Activated naive CD4-positive, alpha-beta T cell treated with anti-CD3 and anti-CD28 coated beads for 36 hours (primary cell): ENCODE measurements around the gene IDH2. TPM values are rescaled to one million over a fixed set of nuclear protein-coding genes. Genes with fewer than 3 reads are reported as not detected.
"Not testable (repeated sequence)": the region's sequence is repeated elsewhere in the genome, so short reads cannot be mapped to it uniquely, and the experiment has no call there.

ENCODE experiments used
- CTCF ChIA-PET: fragments of 350-600 bp; sonication (Branson Sonifier 250); formaldehyde crosslinking; loops from one replicate; lab custom pipeline; 2021; ENCODE audit warnings: antibody characterized with exemption; lab: Charles Lee
- DNase-seq: peaks from one replicate; pipeline ENCODE4 v3.0.0-alpha.2; 2020
- H3K27ac Mint-ChIP-seq: one replicate; pipeline ENCODE4 v1.8.0; 2021; ENCODE audit warnings: mild to moderate bottlenecking, mixed read lengths
- H3K27me3 Mint-ChIP-seq: one replicate; pipeline ENCODE4 v1.8.0; 2021; ENCODE audit warnings: low read depth, mixed read lengths
- H3K36me3 Mint-ChIP-seq: one replicate; pipeline ENCODE4 v1.8.0; 2021; ENCODE audit warnings: low read depth, mixed read lengths
- H3K4me1 Mint-ChIP-seq: one replicate; pipeline ENCODE4 v1.8.0; 2021; ENCODE audit warnings: low read depth, mixed read lengths
- H3K4me3 Mint-ChIP-seq: one replicate; pipeline ENCODE4 v1.8.0; 2021; ENCODE audit warnings: mild to moderate bottlenecking, moderate library complexity, mixed read lengths
- H3K9me3 Mint-ChIP-seq: one replicate; pipeline ENCODE4 v1.8.0; 2021; ENCODE audit warnings: mixed read lengths
- intact Hi-C: fragments of 100-400 bp; cut with micrococcal nuclease; formaldehyde crosslinking; loops from one replicate; pipeline ENCODE4 v1.15.1; 2023
- total RNA-seq, 2 experiments: library from RNA; stranded (reverse); gene quantifications; one replicate each; pipeline ENCODE4 v1.2.3, GENCODE V29; 2021

IDH2 gene
- total RNA-seq, 2 experiments from 2014 or later, result 225 to 229 TPM

DNA sequence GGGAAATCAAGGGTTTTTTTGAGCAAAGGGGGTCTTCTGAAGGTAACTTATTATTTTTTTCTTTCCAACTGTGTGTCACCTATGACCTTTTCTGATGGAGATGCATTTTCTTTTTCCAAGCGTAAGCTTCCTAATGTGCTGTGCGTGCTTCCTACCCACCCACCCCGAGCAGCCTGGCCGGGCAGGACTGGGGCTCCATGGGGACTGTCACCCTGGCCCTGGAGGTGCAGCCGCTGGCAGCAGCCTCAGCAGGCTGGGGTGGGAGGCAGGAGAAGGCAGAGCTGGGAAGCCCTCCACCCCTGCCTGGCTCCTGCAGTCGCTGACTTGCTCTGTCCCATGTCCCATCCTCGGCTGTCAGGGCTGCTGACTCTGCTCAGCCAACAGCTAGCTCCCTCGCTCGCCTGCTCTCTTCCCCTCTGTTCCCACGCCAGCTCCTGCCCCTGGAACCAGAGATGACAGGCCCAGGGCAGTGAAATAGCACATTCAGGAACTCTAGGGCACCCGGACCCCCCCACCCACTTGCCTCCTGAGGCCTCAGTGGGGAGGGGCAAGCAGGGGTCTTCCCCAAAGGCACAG is 21.4 kb downstream of the IDH2 start:
- H3K4me3 Mint-ChIP-seq, result no peak overlapping the region
- H3K27ac Mint-ChIP-seq, result no peak overlapping the region
- no peaks in the 10 kb centered on the region for H3K9me3 Mint-ChIP-seq
- H3K36me3 Mint-ChIP-seq, result peaks cover 14% of the 10 kb centered on the region
- H3K4me1 Mint-ChIP-seq, result peaks cover 3% of the 10 kb centered on the region
- no peaks in the 10 kb centered on the region for H3K27me3 Mint-ChIP-seq
- DNase-seq, result no peak
- CTCF ChIA-PET, result interaction anchor here (0.5 to 2.1 kb wide), 2 partner anchors 10 to 341 kb away, joined by 3 to 7 read pairs; no protein-coding TSS in a partner anchor
- intact Hi-C loops, result no loop called here

GRCh38 chr15:90080458-90080755 is 21.9 kb downstream of the IDH2 start:
- no peaks in the 10 kb centered on the region for H3K27me3 Mint-ChIP-seq
- H3K36me3 Mint-ChIP-seq, result peaks cover 14% of the 10 kb centered on the region
- DNase-seq, result no peak
- intact Hi-C loops, result no loop called here
- no peak overlapping the region for H3K4me3 Mint-ChIP-seq
- CTCF ChIA-PET, result interaction anchor here (0.5 to 2.1 kb wide), 4 partner anchors 9 to 340 kb away, joined by 3 to 7 read pairs (median 4); no protein-coding TSS in a partner anchor
- H3K4me1 Mint-ChIP-seq, result peaks cover 7% of the 10 kb centered on the region
- no peak overlapping the region for H3K27ac Mint-ChIP-seq
- no peaks in the 10 kb centered on the region for H3K9me3 Mint-ChIP-seq

DNA sequence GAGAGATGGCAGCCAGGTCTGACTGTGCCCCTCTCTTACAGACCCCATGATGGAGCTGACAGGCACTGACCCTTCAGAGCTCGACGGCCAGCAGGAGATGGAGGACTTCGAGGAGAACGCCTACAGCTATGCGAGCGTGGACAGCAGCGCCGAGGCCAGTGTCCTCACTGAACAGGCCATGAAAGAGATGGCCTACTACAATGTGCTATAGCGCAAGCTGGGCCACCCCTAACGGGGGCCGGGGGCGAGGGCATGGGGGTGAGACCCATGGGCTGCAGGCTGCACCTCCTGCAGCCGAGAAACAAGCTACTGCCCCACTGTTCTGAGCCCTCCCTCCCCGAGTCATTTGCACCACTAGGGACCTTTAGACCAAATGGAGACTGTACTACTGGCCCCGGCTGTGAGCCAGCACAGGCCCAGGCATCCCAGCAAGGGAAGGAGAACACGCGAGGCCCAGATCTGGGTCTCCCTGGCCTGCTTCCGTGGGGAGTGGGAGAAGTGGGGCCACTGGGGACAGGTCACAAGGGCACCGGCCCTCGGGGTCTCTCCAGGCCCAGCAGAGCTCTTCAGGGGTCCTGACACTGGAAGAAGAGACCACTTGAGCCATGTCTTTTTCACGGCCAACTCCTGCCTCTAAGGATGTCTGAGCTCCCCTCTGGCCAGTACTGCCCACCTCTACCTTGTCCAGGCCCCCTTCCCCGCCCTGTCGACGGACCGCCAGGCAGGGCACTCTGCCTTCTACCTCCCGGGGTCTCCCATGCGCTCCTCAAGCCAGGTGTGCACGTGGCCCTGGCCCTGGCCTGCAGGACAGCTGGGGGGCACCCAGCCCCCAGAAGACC is 22.4 kb downstream of the IDH2 start:
- no peaks in the 10 kb centered on the region for H3K27me3 Mint-ChIP-seq
- H3K4me3 Mint-ChIP-seq, result no peak overlapping the region
- no peaks in the 10 kb centered on the region for H3K9me3 Mint-ChIP-seq
- no peak overlapping the region for H3K27ac Mint-ChIP-seq
- DNase-seq, result no peak
- peaks cover 7% of the 10 kb centered on the region for H3K4me1 Mint-ChIP-seq
- intact Hi-C loops, result no loop called here
- peaks cover 14% of the 10 kb centered on the region for H3K36me3 Mint-ChIP-seq
- CTCF ChIA-PET, result interaction anchor here (0.5 to 2.1 kb wide), 4 partner anchors 9 to 340 kb away, joined by 3 to 7 read pairs (median 4); no protein-coding TSS in a partner anchor

- intact Hi-C loops, result no loop called here
Measured at GRCh38 chr15:90078965-90079364, 23.3 kb downstream of the IDH2 start.

GRCh38 chr15:90076716-90077115 is 25.6 kb downstream of the IDH2 start:
- H3K36me3 Mint-ChIP-seq, result peaks cover 5% of the 10 kb centered on the region
- no peak overlapping the region for H3K4me3 Mint-ChIP-seq
- CTCF ChIA-PET, result interaction anchor here (0.7 kb wide), 1 partner anchor 9 kb away, joined by 3 read pairs; no protein-coding TSS in a partner anchor
- intact Hi-C loops, result no loop called here
- H3K27ac Mint-ChIP-seq, result no peak overlapping the region
- peaks cover 7% of the 10 kb centered on the region for H3K4me1 Mint-ChIP-seq
- no peaks in the 10 kb centered on the region for H3K9me3 Mint-ChIP-seq
- no peak for DNase-seq
- H3K27me3 Mint-ChIP-seq, result no peaks in the 10 kb centered on the region

More at GRCh38 chr15:90078965-90079364, 23.3 kb downstream of the IDH2 start:
- Mint-ChIP-seq H3K27me3 (no peaks in the 10 kb centered on the region), H3K36me3 (peaks cover 14% of the 10 kb centered on the region), H3K27ac (no peak overlapping the region), H3K9me3 (no peaks in the 10 kb centered on the region), H3K4me1 (peaks cover 7% of the 10 kb centered on the region), H3K4me3 (no peak overlapping the region)
- CTCF ChIA-PET, result interaction anchor here (1.5 to 2.1 kb wide), 2 partner anchors 8 to 159 kb away, joined by 4 to 7 read pairs; no protein-coding TSS in a partner anchor
- no peak for DNase-seq

DNA sequence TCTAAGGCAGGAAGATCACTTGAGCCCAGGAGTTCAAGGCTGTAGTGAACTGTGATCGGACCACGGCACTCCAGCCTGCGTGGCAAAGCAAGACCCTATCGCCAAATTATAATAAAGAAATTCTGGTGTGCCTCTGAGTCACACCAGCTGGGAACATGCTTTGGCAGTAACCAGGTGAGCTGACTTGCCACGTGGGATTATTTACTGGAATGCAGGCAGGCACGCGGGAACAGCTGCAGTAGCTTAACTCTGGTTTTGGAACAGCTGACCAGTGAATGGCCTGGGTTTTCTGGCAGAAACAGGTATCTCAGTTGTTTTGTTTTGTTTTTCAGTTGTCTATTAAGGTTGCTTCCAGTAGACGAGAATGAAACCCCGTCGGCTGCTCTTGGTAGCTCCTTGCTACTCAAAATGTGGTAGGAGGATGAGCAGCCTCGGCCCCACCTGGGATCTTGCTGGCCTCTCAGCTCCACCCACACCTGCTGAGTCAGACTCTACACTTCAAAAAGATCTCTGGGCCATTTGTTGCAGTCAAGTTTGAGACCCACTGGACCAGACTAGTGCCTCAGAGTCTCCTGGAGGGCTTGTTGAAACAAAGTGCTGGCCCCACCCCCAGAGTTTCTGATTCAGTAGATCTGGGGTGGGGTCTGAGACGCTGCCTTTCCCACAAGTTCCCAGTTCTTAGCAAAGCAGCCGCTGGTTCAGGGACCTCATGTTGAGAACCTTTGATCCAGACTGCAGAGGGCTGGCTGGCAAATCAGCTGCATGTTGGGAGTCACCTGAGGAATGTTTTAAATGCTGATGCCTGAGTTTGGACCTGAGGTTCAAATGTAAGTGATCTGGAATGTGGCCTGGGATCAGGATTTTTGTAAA is 26.6 kb downstream of the IDH2 start:
- CTCF ChIA-PET, result interaction anchor here (0.6 to 7.0 kb wide), 5 partner anchors 10 to 250 kb away, joined by 3 to 60 read pairs (median 3); no protein-coding TSS in a partner anchor
- peaks cover 11% of the 10 kb centered on the region for H3K4me1 Mint-ChIP-seq
- H3K27ac Mint-ChIP-seq, result peak overlapping the region; percentile 37
- intact Hi-C loops, result no loop called here
- peak; percentile 50 for DNase-seq
- H3K4me3 Mint-ChIP-seq, result no peak overlapping the region
- H3K27me3 Mint-ChIP-seq, result no peaks in the 10 kb centered on the region
- peaks cover 5% of the 10 kb centered on the region for H3K36me3 Mint-ChIP-seq
- H3K9me3 Mint-ChIP-seq, result no peaks in the 10 kb centered on the region

DNA sequence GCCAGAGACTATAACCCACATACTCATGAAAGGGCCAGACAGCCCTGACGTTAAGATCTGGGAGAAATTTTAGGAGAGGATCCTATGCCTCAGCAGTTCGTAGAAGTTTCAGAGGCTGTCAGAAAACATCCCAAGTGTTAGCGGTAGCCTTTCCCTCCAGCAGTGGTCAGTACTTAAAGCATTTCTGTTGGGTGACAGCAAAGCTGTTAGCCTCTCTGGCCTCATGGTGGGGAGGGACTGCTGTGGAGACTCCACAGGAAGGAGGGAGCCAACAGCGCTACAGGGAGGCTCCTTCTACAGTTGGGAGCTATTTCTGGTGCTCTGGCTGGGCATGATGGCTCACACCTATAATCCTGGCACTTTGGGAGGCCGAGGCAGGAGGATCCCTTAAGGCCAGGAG is 27.4 kb downstream of the IDH2 start:
- DNase-seq, result no peak
- Mint-ChIP-seq H3K4me1 (peaks cover 12% of the 10 kb centered on the region), H3K36me3 (peaks cover 5% of the 10 kb centered on the region), H3K9me3 (no peaks in the 10 kb centered on the region), H3K4me3 (no peak overlapping the region), H3K27me3 (no peaks in the 10 kb centered on the region), H3K27ac (no peak overlapping the region)
- intact Hi-C loops, result loop anchor here (5.0 kb wide), 1 partner anchor 333 kb away; no protein-coding TSS in a partner anchor
- CTCF ChIA-PET, result interaction anchor here (0.6 to 7.0 kb wide), 4 partner anchors 13 to 250 kb away, joined by 3 to 60 read pairs (median 5); no protein-coding TSS in a partner anchor

DNA sequence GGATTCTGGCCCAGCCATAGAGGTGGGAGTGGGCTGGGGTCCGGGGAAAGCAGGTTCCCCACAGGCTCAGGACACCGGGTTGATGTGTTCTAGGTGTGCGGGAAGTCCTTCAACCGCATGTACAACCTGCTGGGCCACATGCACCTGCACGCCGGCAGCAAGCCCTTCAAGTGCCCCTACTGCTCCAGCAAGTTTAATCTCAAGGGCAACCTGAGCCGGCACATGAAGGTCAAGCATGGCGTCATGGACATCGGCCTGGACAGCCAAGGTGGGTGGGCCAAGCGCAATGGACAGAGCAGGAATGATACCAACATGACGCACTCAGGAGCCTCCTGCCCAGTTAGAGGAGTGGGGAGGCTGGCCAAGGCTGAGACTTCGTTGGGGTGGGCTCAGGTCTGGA is 28.2 kb downstream of the IDH2 start:
- CTCF ChIA-PET, result interaction anchor here (0.7 to 7.0 kb wide), 2 partner anchors 175 to 312 kb away, joined by 3 to 60 read pairs; no protein-coding TSS in a partner anchor
- peaks cover 7% of the 10 kb centered on the region for H3K36me3 Mint-ChIP-seq
- no peak overlapping the region for H3K27ac Mint-ChIP-seq
- DNase-seq, result no peak
- H3K4me3 Mint-ChIP-seq, result no peak overlapping the region
- intact Hi-C loops, result loop anchor here (5.0 kb wide), 1 partner anchor 332 kb away; no protein-coding TSS in a partner anchor
- H3K9me3 Mint-ChIP-seq, result no peaks in the 10 kb centered on the region
- peaks cover 12% of the 10 kb centered on the region for H3K4me1 Mint-ChIP-seq
- H3K27me3 Mint-ChIP-seq, result no peaks in the 10 kb centered on the region

- Mint-ChIP-seq H3K27me3 (no peaks in the 10 kb centered on the region), H3K27ac (no peak overlapping the region), H3K36me3 (peaks cover 3% of the 10 kb centered on the region), H3K4me1 (peaks cover 12% of the 10 kb centered on the region), H3K4me3 (no peak overlapping the region), H3K9me3 (no peaks in the 10 kb centered on the region)
- CTCF ChIA-PET, result interaction anchor here (0.7 to 7.0 kb wide), 3 partner anchors 174 to 332 kb away, joined by 3 to 60 read pairs (median 5); no protein-coding TSS in a partner anchor
- intact Hi-C loops, result loop anchor here (5.0 kb wide), 1 partner anchor 331 kb away; no protein-coding TSS in a partner anchor
- no peak for DNase-seq
Measured at GRCh38 chr15:90072978-90073640, 29.2 kb downstream of the IDH2 start.

DNA sequence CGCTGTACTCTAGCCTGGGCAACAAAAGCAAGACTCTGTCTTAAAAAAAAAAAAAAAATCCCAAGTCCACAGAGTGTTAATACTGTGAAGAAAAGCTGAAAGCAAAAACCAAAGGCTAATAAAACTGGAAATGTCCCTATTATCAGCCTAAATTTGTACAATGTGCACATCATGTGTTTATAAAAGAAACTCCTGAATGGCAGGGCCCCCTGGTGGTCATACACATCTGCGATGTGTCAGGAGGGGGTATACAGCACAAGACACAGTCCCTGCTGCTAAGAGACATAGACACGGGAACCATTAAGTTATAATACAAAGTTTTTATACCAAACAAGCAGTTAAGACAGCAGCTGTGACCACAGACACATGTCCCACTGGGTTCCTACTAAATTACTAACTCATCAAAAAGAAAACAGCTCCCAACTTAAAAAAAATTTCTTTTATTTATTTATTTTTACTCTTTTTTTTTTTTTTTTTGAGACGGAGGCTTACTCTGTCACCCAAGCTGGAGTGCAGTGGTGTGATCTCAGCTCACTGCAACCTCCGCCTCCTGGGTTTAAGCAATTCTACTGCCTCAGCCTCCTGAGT is 31.0 kb downstream of the IDH2 start:
- CTCF ChIA-PET, result interaction anchor here (0.6 to 7.0 kb wide), 33 partner anchors 9 to 330 kb away, joined by 3 to 60 read pairs (median 4); no protein-coding TSS in a partner anchor
- no peaks in the 10 kb centered on the region for H3K9me3 Mint-ChIP-seq
- H3K4me3 Mint-ChIP-seq, result no peak overlapping the region

DNA sequence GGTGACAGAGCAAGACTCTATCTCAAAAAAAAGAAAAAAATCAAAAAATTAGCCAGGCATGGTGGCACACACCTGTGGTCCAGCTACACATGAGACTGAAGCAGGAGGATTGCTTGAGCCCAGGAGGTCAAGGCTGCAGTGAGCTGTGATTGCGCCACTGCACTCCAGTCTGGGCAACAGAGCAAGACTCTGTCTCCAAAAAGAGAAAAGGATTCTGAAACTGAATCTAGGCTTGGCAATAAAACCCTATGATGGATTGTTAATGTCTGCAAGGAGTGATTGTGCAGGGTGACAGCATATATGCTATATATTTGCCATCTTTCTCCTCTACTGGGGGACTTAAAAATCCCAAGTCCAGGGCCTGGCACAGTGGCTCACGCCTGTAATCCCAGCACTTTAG is 31.6 kb downstream of the IDH2 start:
- H3K27ac Mint-ChIP-seq, H3K9me3 Mint-ChIP-seq, H3K4me3 Mint-ChIP-seq, DNase-seq, H3K4me1 Mint-ChIP-seq, H3K36me3 Mint-ChIP-seq, H3K27me3 Mint-ChIP-seq: not testable (repeated sequence)
- CTCF ChIA-PET, result interaction anchor here (0.6 to 7.0 kb wide), 24 partner anchors 9 to 311 kb away, joined by 3 to 60 read pairs (median 4); no protein-coding TSS in a partner anchor
- intact Hi-C loops, result loop anchor here (1.0 to 5.0 kb wide), 6 partner anchors 16 to 328 kb away; no protein-coding TSS in a partner anchor

More for the DNA sequence above, 31.0 kb downstream of the IDH2 start:
- peaks cover 4% of the 10 kb centered on the region for H3K36me3 Mint-ChIP-seq
- H3K4me1 Mint-ChIP-seq, result peaks cover 12% of the 10 kb centered on the region
- DNase-seq, result peak; percentile 92
- H3K27me3 Mint-ChIP-seq, result no peaks in the 10 kb centered on the region
- H3K27ac Mint-ChIP-seq, result no peak overlapping the region
- intact Hi-C loops, result loop anchor here (1.0 to 5.0 kb wide), 6 partner anchors 15 to 329 kb away; no protein-coding TSS in a partner anchor
